ENCODE measurements around the gene NFATC2IP.
"Not testable (repeated sequence)": the region's sequence is repeated elsewhere in the genome, so short reads cannot be mapped to it uniquely, and the experiment has no call there.

DNA sequence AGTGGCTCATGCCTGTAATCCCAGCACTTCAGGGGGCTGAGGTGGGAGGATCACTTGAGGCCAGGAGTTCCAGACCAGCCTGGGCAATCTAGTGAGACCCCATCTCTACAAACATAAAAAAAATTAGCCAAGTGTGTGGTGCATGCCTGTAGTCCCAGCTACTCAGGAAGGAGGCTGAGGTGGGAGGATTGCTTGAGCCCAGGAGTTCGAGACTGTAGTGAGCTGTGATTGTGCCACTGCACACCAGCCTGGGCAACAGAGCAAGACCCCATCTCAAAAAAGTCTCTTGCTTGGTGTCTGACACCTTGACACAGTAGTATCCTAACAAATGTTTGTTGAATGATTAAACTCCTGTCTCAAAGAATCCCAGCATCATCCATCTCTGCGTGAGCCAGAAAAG, 19.0 kb downstream of the NFATC2IP start:
- TF ChIP-seq CTCF, POLR2A, EP300 (IDR thresholded peaks at IDR 0.05): not testable (repeated sequence)

Measured in tibial nerve (tissue), 4 donors.